Sigmoid colon (tissue), 4 donors: ENCODE data around the gene SPRY2.

Source experiments
- EP300 ChIP-seq, 4 donors: sonication (generic); formaldehyde crosslinking; IDR thresholded peaks; one replicate each; pipeline ENCODE4 v1.6.1; 2017; ENCODE audit warnings: antibody characterized with exemption in 4 of 4
- POLR2A ChIP-seq, 2 donors: fragments of 450-650 bp; IDR thresholded peaks; one replicate each; pipeline ENCODE4 v1.6.1; 2016; ENCODE audit warnings: antibody characterized with exemption in 2 of 2, mild to moderate bottlenecking in 2 of 2, moderate library complexity in 2 of 2
- POLR2AphosphoS5 ChIP-seq, 4 donors: sonication (generic); formaldehyde crosslinking; IDR thresholded peaks; one replicate each; pipeline ENCODE4 v1.6.1; 2017; ENCODE audit warnings: antibody characterized with exemption in 4 of 4
- TF ChIP-seq, protein P1 (sequence below), 4 experiments: fragments of 450-650 bp in 3 of 4; fragments of 200-600 bp in 1 of 4; IDR thresholded peaks; one replicate each; pipeline ENCODE4 v1.5.1; 2016 to 2019; ENCODE audit warnings: antibody characterized with exemption in 4 of 4, mild to moderate bottlenecking in 3 of 4, moderate library complexity in 2 of 4

DNA sequence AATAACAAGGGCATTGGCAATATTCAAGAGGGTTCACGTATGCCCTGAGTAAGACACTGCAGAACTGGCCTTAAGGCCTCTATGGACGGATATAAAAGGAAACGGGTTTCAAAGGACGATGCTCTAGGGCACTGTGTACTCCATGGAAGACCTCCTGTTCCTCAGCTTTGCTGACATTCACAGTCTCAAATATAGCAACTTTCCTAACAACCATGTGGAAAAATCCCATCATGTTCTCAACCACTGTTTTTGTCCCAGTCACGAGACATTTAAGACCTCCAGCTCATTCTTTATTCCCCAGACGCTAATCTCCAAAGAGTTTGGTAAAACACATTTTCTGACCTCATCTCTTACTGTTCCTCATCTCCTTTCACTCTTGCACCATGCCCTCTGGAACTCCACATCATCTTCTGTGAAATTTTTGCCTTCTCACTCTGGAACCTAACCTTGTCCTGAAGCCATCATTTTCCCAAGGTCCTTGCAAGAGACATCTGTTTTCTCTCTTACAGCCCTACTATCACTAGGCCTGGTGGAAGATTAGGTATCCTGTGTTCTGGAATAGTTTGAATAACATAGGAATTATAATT is 37.6 kb downstream of the SPRY2 start:
- TF ChIP-seq POLR2AphosphoS5 (IDR thresholded peaks at IDR 0.05): no peak
- TF ChIP-seq, protein P1, sequence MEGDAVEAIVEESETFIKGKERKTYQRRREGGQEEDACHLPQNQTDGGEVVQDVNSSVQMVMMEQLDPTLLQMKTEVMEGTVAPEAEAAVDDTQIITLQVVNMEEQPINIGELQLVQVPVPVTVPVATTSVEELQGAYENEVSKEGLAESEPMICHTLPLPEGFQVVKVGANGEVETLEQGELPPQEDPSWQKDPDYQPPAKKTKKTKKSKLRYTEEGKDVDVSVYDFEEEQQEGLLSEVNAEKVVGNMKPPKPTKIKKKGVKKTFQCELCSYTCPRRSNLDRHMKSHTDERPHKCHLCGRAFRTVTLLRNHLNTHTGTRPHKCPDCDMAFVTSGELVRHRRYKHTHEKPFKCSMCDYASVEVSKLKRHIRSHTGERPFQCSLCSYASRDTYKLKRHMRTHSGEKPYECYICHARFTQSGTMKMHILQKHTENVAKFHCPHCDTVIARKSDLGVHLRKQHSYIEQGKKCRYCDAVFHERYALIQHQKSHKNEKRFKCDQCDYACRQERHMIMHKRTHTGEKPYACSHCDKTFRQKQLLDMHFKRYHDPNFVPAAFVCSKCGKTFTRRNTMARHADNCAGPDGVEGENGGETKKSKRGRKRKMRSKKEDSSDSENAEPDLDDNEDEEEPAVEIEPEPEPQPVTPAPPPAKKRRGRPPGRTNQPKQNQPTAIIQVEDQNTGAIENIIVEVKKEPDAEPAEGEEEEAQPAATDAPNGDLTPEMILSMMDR (IDR thresholded peaks at IDR 0.05): no peak
- no peak for TF ChIP-seq POLR2A (IDR thresholded peaks at IDR 0.05)
- no peak for TF ChIP-seq EP300 (IDR thresholded peaks at IDR 0.05)
